Esophagus squamous epithelium (tissue), 5 donors: ENCODE measurements around the gene TSHZ2. TPM values are rescaled to one million over a fixed set of nuclear protein-coding genes. Genes with fewer than 3 reads are reported as not detected.

Experiments
- DNase-seq: peaks from one replicate; lab custom pipeline; 2025; lab: John Stamatoyannopoulos, UW
- H3K27ac ChIP-seq, 4 donors: fragments of 200-600 bp; sonication (generic); one replicate each; pipeline ENCODE4 v1.5.1; 2016 to 2019; ENCODE audit warnings: mild to moderate bottlenecking in 1 of 4
- H3K27me3 ChIP-seq, 4 donors: fragments of 200-600 bp; sonication (generic); 1 replicate in 3 of 4; 2 replicates in 1 of 4; pipeline versions ENCODE4 v1.5.1 to v1.6.0; 2017 to 2021; ENCODE audit warnings: antibody characterized with exemption in 1 of 4
- H3K36me3 ChIP-seq, 3 donors: fragments of 200-600 bp; sonication (generic); one replicate each; pipeline ENCODE4 v1.5.1; 2016 to 2019
- H3K4me1 ChIP-seq, 3 donors: fragments of 200-600 bp; sonication (generic); one replicate each; pipeline ENCODE4 v1.5.1; 2017 to 2019
- H3K4me3 ChIP-seq, 4 donors: fragments of 200-600 bp; sonication (generic); 1 replicate in 3 of 4; 2 replicates in 1 of 4; pipeline ENCODE4 v1.5.1; 2016 to 2019; ENCODE audit warnings: mild to moderate bottlenecking in 2 of 4, moderate library complexity in 1 of 4
- H3K9me3 ChIP-seq, 3 donors: fragments of 200-600 bp; sonication (generic); one replicate each; pipeline ENCODE4 v1.5.1; 2016 to 2019
- CTCF ChIP-seq, 6 experiments: fragments of 450-650 bp in 4 of 6; fragments of 200-600 bp in 2 of 6; sonication (generic) in 2 of 6; IDR thresholded peaks; one replicate each; pipeline ENCODE4 v1.5.1; 2016 to 2019; ENCODE audit warnings: antibody characterized with exemption in 6 of 6, mild to moderate bottlenecking in 4 of 6, moderate library complexity in 4 of 6
- POLR2A ChIP-seq, 4 donors: fragments of 450-650 bp; IDR thresholded peaks; one replicate each; pipeline ENCODE4 v1.6.1; 2017; ENCODE audit warnings: antibody characterized with exemption in 4 of 4, mild to moderate bottlenecking in 4 of 4, moderate library complexity in 3 of 4
- WGBS, 2 donors: methylation state at CpG; one replicate each; pipeline ENCODE4 v1.1.5; 2018; 5-methylcytosine and 5-hydroxymethylcytosine counted together
- intact Hi-C: fragments of 100-400 bp; cut with DNase I; formaldehyde crosslinking; loops from one replicate; pipeline ENCODE4 v1.15.0; 2022
- total RNA-seq, 4 donors: library from RNA; depleted of rRNA; stranded (reverse); fragments of >200 nt; gene quantifications; one replicate each; pipeline ENCODE4 v1.1.0, GENCODE V29; 2016
- donor health status: DM: yes; HTN: yes; CAD: no.

The TSHZ2 gene
- 10 to 100 TPM in 3 of 4 donors, 1 to 10 TPM in 1; 4.7 to 22.0 (median 12.9) TPM for total RNA-seq

- Histone ChIP-seq H3K4me3 (peak within 1 kb of the TSS; percentile 53 to 80 (median 60)), H3K36me3 (no peaks in the 10 kb centered on the region), H3K27ac (peak within 1 kb of the TSS; percentile 81 to 91 (median 84)), H3K9me3 (no peaks in the 10 kb centered on the region), H3K4me1 (peaks cover 0 to 42% (median 3%) of the 10 kb centered on the region in 3 donors), H3K27me3 (peaks cover 0 to 23% (median 0%) of the 10 kb centered on the region in 4 donors)
- intact Hi-C loops: no loop called here
- peak; percentile 6 for DNase-seq
- 0 to 1% methylated on average over 24 to 25 of the region's 41 CpGs for WGBS, 2 donors
- TF ChIP-seq POLR2A (IDR thresholded peaks at IDR 0.05): peak in 1 of 4 donors; percentile 56
- TF ChIP-seq CTCF (IDR thresholded peaks at IDR 0.05): no peak
Observed at GRCh38 chr20:52972190-52972937, at the start of gene TSHZ2. TSS of gene TSHZ2 (plus strand) at chr20:52972358. CDS start at chr20:52973294, 936 bp downstream.

GRCh38 chr20:52922436-52922835 lies 49.7 kb upstream of the TSHZ2 start:
- no peaks in the 10 kb centered on the region for H3K36me3 ChIP-seq
- WGBS, 2 donors: 56 to 79% methylated on average over 2 of the region's 2 CpGs
- no peaks in the 10 kb centered on the region for H3K9me3 ChIP-seq
- no peak for TF ChIP-seq CTCF (IDR thresholded peaks at IDR 0.05)
- no peak for TF ChIP-seq POLR2A (IDR thresholded peaks at IDR 0.05)
- H3K4me1 ChIP-seq: peaks cover 7 to 50% (median 17%) of the 10 kb centered on the region in 3 donors
- H3K27me3 ChIP-seq: no peaks in the 10 kb centered on the region
- intact Hi-C loops: no loop called here
- no peak for DNase-seq
- H3K4me3 ChIP-seq: no peak overlapping the region
- H3K27ac ChIP-seq: peak overlapping the region in 3 of 4 donors; percentile 51 to 75 (median 74)

- Histone ChIP-seq H3K36me3 (no peaks in the 10 kb centered on the region), H3K4me1 (peaks cover 7 to 50% (median 17%) of the 10 kb centered on the region in 3 donors), H3K27ac (peak overlapping the region; percentile 55 to 77 (median 74)), H3K4me3 (no peak overlapping the region), H3K9me3 (no peaks in the 10 kb centered on the region), H3K27me3 (no peaks in the 10 kb centered on the region)
- 18 to 24% methylated on average over 8 of the region's 8 CpGs for WGBS, 2 donors
- DNase-seq: no peak
- intact Hi-C loops: no loop called here
- no peak for TF ChIP-seq CTCF (IDR thresholded peaks at IDR 0.05)
- TF ChIP-seq POLR2A (IDR thresholded peaks at IDR 0.05): no peak
Observed at GRCh38 chr20:52923123-52923937, 48.8 kb upstream of the TSHZ2 start.

- Histone ChIP-seq H3K27ac (peak overlapping the region in 3 of 4 donors; percentile 74 to 77 (median 75)), H3K36me3 (no peaks in the 10 kb centered on the region), H3K4me3 (no peak overlapping the region), H3K4me1 (peaks cover 7 to 50% (median 17%) of the 10 kb centered on the region in 3 donors), H3K9me3 (no peaks in the 10 kb centered on the region), H3K27me3 (no peaks in the 10 kb centered on the region)
- DNase-seq: no peak
- intact Hi-C loops: no loop called here
- TF ChIP-seq CTCF (IDR thresholded peaks at IDR 0.05): no peak
- no peak for TF ChIP-seq POLR2A (IDR thresholded peaks at IDR 0.05)
- WGBS, 2 donors: 66 to 76% methylated on average over 8 to 9 of the region's 9 CpGs
Observed at GRCh38 chr20:52924411-52925271, 47.5 kb upstream of the TSHZ2 start.
